Bone marrow (tissue), 2 donors: ENCODE measurements around the gene ALOX15B.

Source experiments
- DNase-seq, 2 donors: peaks; one replicate each; lab custom pipeline; 2025; lab: John Stamatoyannopoulos, UW

The ALOX15B gene

GRCh38 chr17:8038954-8039610, at the start of gene ALOX15B:
Gene ALOX15B (plus strand): TSS chr17:8039059. CDS start chr17:8039156, 97 bp downstream.
- DNase-seq = no peak

GRCh38 chr17:7989781-7990655, 48.8 kb upstream of the ALOX15B start:
- DNase-seq = peak; percentile 26 to 93

DNA sequence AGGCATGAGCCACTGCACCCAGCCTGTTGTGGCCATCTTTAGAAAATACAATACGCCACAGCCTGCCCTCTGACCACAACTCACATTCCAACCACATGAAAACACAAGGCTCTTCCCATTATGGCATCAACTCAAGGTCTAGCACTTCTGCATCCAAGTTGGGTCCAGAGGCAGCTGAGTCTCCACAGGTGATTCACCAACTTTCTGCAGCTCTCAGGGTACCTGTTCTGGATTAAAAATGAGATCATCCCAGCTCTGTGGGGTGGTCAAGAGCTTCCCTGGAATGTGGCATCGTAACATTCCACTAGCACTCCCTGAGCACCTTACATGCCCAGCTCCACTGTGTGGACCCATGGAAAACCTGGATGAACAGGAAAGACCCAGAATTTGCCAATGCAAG, 46.3 kb upstream of the ALOX15B start:
- no peak for DNase-seq

DNA sequence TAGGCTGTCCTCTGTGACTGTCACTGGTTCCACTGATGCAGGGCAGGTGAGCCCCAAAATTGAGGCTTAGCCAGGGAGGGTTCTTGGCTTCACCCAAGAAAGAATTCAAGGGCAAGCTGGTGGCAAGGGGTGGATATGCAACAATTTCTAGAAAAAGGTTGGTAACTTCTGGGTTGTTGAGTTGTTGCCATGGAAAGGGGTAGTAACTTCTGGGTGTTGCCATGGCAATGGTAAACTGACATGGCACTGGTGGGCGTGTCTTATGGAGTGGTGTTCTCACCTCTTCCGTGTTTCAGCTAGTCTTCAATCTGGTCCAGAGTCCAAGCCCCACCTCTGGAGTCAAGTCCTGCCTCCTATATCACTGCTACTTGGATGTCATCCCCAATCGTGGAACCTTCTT, 45.9 kb upstream of the ALOX15B start:
- no peak for DNase-seq

GRCh38 chr17:7993972-7994589, 44.8 kb upstream of the ALOX15B start:
- no peak for DNase-seq

- DNase-seq = no peak
Observed at GRCh38 chr17:7995724-7996123, 43.1 kb upstream of the ALOX15B start.

DNA sequence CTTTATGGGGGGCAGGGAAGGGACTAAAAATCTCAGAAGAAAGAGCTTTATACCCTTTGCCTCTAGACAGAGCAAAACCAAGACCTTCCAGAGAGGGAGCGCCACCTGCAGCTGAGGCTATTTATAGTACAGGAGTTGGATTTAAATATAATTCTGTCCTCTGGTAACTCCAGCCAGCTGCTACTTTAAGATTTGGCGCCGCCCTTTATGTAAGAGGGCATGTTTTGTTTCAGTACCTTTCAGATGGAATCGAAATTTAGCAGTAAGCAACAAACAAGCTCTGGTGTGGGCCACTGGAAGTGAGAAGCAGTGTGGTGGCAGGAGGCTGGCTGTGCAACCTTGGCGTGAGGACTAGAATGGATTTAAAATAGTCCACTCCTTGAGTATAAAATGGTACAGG, 41.7 kb upstream of the ALOX15B start:
- DNase-seq = peak in 1 of 2 donors; percentile 20

DNA sequence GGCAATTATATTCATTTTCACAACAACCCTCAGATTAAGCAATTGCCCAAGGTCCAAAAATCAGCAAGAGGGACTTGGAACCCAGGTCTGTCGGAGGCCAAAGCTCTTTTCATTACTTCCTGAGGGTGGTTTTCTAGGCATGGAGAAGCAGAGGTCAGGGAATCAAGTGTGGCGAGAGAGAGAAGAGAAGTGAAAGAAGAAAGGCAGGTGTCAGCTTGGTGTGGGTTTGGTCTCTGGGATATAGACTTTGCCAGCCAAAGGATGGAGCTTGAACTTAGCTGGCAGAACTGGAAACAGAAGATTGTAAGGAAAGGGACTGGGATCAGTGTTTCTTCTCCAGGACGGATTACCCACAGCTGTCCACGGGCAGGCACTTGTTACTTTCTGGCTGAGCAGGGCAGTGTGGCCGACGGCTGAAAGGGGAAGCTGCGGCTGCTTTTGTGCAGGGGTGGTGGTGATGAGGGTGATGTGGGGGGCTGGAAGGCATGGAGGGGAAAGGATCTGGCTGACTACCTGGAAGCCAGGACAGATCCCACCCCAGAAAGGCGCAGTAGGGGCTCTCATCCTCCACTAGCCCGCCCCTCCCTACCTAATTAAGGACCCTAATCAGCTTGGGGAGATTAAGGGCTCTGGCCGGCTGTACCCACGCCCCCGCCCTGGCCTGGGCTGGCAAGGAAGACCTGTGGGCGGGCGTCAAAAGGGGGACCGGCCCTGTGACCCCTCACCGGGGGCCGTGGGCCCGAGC, 36.7 kb upstream of the ALOX15B start, which contains the start of gene GUCY2D:
TSS of gene GUCY2D (plus strand) at position 640 of the 745 bp plus-strand sequence. CDS start 433 bp downstream, outside the sequence.
- DNase-seq = peak in 1 of 2 donors; percentile 6

DNA sequence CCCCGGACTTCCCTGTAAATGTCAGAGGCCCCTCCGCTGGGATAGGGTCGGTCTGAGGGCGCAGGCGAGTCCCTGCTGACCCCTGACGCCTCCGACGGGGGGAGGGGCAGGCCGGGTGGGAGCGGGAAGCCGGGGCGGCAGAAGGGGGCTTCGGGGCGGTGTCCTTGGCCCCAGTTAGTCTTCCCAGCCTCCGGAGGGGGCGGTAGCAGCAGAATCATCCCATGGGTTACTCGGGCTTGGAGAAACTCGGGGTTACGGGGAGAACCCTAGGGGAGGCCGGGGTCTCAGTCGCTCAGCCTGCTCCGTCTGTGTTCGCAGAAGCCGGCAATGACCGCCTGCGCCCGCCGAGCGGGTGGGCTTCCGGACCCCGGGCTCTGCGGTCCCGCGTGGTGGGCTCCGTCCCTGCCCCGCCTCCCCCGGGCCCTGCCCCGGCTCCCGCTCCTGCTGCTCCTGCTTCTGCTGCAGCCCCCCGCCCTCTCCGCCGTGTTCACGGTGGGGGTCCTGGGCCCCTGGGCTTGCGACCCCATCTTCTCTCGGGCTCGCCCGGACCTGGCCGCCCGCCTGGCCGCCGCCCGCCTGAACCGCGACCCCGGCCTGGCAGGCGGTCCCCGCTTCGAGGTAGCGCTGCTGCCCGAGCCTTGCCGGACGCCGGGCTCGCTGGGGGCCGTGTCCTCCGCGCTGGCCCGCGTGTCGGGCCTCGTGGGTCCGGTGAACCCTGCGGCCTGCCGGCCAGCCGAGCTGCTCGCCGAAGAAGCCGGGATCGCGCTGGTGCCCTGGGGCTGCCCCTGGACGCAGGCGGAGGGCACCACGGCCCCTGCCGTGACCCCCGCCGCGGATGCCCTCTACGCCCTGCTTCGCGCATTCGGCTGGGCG, 35.9 kb upstream of the ALOX15B start:
- no peak for DNase-seq

- no peak for DNase-seq
Observed at GRCh38 chr17:8003594-8004181, 35.2 kb upstream of the ALOX15B start.

GRCh38 chr17:8004899-8005298, 34.0 kb upstream of the ALOX15B start:
- no peak for DNase-seq

DNA sequence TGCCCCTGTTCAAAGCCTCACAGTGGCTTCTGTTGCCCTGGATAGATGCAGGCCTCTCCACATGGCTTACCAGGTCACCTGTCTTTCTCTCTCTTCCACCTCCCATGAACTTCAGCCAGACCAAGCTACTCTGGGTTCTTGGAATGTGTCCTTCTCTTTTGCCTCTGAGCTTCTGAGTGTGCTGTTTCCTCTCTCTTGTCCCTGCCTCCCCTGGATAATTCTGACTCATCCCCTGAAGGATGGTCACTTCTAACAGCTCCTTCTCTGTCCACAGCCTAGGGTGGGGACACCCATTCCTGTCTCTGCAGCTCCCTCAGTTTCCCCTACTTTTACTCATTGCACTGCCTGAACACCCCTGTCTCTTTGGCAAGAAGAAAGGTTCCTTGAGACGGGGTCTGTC, 33.5 kb upstream of the ALOX15B start:
- no peak for DNase-seq

GRCh38 chr17:8005967-8006730, 32.7 kb upstream of the ALOX15B start:
- DNase-seq = no peak

DNA sequence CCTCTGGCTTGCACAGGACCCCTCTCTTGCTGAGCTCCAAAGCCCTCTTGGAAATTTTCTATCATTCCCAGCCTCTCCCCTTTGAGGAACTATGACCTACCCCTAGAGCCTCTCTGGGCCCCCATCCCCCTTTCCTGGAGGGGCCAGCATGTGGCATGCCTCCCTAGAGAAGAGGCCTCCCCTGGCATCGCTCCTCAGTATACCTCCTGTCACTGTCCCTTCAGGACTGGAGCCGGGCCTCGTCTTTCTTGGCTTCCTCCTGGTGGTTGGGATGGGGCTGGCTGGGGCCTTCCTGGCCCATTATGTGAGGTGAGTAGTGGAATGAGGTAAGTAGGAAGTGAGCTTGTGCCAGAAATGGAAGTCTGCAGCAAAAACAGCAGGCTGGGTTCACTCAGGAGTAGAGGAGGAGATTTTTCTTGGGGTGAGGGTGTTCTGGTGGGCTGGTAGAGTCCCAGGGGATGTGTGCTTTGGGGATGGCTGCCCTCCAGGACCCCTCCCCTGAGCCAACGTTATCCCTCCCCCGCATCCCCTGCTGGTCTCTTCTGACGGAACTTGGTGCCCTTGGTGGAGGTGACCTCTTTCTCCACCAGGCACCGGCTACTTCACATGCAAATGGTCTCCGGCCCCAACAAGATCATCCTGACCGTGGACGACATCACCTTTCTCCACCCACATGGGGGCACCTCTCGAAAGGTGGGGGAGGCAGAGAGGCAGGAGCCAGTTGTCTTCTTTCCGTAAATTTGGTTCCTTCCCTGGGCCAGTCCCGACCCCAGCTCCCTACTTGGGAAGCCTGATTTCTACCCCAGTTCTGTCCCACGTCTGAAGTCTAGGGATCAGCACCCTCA, 31.8 kb upstream of the ALOX15B start:
- DNase-seq = no peak

- no peak for DNase-seq
Observed at GRCh38 chr17:8007836-8008235, 31.0 kb upstream of the ALOX15B start.

- no peak for DNase-seq
Observed at GRCh38 chr17:8012045-8012580, 26.7 kb upstream of the ALOX15B start.

GRCh38 chr17:8012996-8013640, 25.7 kb upstream of the ALOX15B start:
- DNase-seq = no peak
